H9 (cell line): ENCODE measurements around the gene PRLH. TPM values are rescaled to one million over a fixed set of nuclear protein-coding genes. Genes with fewer than 3 reads are reported as not detected.

Experiments
- DNase-seq: peaks from one replicate; pipeline ENCODE4 v3.0.0-alpha.2; 2017
- H2AFZ ChIP-seq: one replicate; pipeline ENCODE4 v1.6.1; 2013; ENCODE audit warnings: mild to moderate bottlenecking, low read length, control low read depth, moderate library complexity
- H2AK5ac ChIP-seq: 2 replicates; pipeline ENCODE4 v1.6.1; 2013; ENCODE audit warnings: low read length, control low read depth, mixed read lengths; ENCODE audit not compliant: insufficient read length
- H2BK120ac ChIP-seq: one replicate; pipeline ENCODE4 v1.6.1; 2013; ENCODE audit warnings: low read depth, mild to moderate bottlenecking, low read length, control low read depth, inconsistent platforms; ENCODE audit not compliant: poor library complexity, severe bottlenecking
- H2BK12ac ChIP-seq: 2 replicates; pipeline ENCODE4 v1.6.1; 2013; ENCODE audit warnings: low read length, control low read depth, mixed read lengths, low read depth; ENCODE audit not compliant: insufficient read length
- H2BK15ac ChIP-seq: 2 replicates; pipeline ENCODE4 v1.6.1; 2013; ENCODE audit warnings: low read depth, low read length, control low read depth
- H2BK20ac ChIP-seq: one replicate; pipeline ENCODE4 v1.6.1; 2013; ENCODE audit warnings: low read depth, mild to moderate bottlenecking, low read length, control low read depth, inconsistent platforms; ENCODE audit not compliant: poor library complexity, severe bottlenecking
- H2BK5ac ChIP-seq: 2 replicates; pipeline ENCODE4 v1.6.1; 2013; ENCODE audit warnings: low read length, control low read depth, mixed read lengths; ENCODE audit not compliant: insufficient read length
- H3K14ac ChIP-seq: 2 replicates; pipeline ENCODE4 v1.6.1; 2013; ENCODE audit warnings: low read length, control low read depth; ENCODE audit not compliant: insufficient read depth
- H3K18ac ChIP-seq: 2 replicates; pipeline ENCODE4 v1.6.1; 2013; ENCODE audit warnings: low read depth, mild to moderate bottlenecking, mixed read lengths, low read length, control low read depth; ENCODE audit not compliant: insufficient read length
- H3K23ac ChIP-seq: 2 replicates; pipeline ENCODE4 v1.6.1; 2013; ENCODE audit warnings: low read length, control low read depth, mixed read lengths, low read depth; ENCODE audit not compliant: insufficient read length
- H3K23me2 ChIP-seq: 2 replicates; pipeline ENCODE4 v1.6.1; 2013; ENCODE audit warnings: low read depth, mild to moderate bottlenecking, mixed read lengths, low read length, control low read depth; ENCODE audit not compliant: insufficient read length, poor library complexity, severe bottlenecking
- H3K27ac ChIP-seq: 2 replicates; pipeline ENCODE4 v1.5.1; 2013; ENCODE audit warnings: low read length, control low read depth, mixed read lengths, low read depth; ENCODE audit not compliant: insufficient read length
- H3K27me3 ChIP-seq: 2 replicates; pipeline ENCODE4 v1.6.1; 2013; ENCODE audit warnings: low read length, control low read depth, inconsistent platforms; ENCODE audit not compliant: insufficient read depth
- H3K4ac ChIP-seq: 2 replicates; pipeline ENCODE4 v1.6.1; 2013; ENCODE audit warnings: low read depth, mild to moderate bottlenecking, control low read depth, inconsistent platforms, low read length, moderate library complexity
- H3K4me1 ChIP-seq: 2 replicates; pipeline ENCODE4 v1.6.1; 2013; ENCODE audit warnings: low read length, control low read depth, inconsistent platforms; ENCODE audit not compliant: insufficient read depth
- H3K4me2 ChIP-seq: 2 replicates; pipeline ENCODE4 v1.6.1; 2013; ENCODE audit warnings: low read length, control low read depth, mixed read lengths; ENCODE audit not compliant: insufficient read length, insufficient read depth
- H3K56ac ChIP-seq: 2 replicates; pipeline ENCODE4 v1.6.1; 2013; ENCODE audit warnings: low read depth, mild to moderate bottlenecking, mixed read lengths, low read length, control low read depth; ENCODE audit not compliant: insufficient read length
- H3K79me1 ChIP-seq: 2 replicates; pipeline ENCODE4 v1.6.1; 2013; ENCODE audit warnings: low read depth, mild to moderate bottlenecking, moderate library complexity, low read length, control low read depth, inconsistent platforms; ENCODE audit not compliant: insufficient read depth, poor library complexity, severe bottlenecking
- H3K79me2 ChIP-seq: 2 replicates; pipeline ENCODE4 v1.6.1; 2013; ENCODE audit warnings: low read length, control low read depth, inconsistent platforms; ENCODE audit not compliant: insufficient read depth
- H3K9ac ChIP-seq: 2 replicates; pipeline ENCODE4 v1.6.1; 2013; ENCODE audit warnings: low read length, control low read depth, mixed read lengths; ENCODE audit not compliant: insufficient read length; ENCODE audit errors: extremely low read depth
- H3K9me3 ChIP-seq: one replicate; pipeline ENCODE4 v1.6.1; 2013; ENCODE audit warnings: low read depth, low read length, inconsistent platforms; ENCODE audit not compliant: control insufficient read depth
- H3T11ph ChIP-seq: one replicate; pipeline ENCODE4 v1.6.1; 2013; ENCODE audit warnings: mild to moderate bottlenecking, low read length, control low read depth, inconsistent platforms
- H4K20me1 ChIP-seq: one replicate; pipeline ENCODE4 v1.6.1; 2013; ENCODE audit not compliant: control insufficient read depth, insufficient read length, insufficient read depth
- H4K5ac ChIP-seq: 2 replicates; pipeline ENCODE4 v1.6.1; 2013; ENCODE audit warnings: low read depth, mild to moderate bottlenecking, mixed read lengths, low read length, control low read depth; ENCODE audit not compliant: insufficient read length
- H4K8ac ChIP-seq: replicated peaks from 2 replicates; pipeline ENCODE4 v1.6.1; 2013; ENCODE audit warnings: low read length, control low read depth, mixed read lengths, low read depth; ENCODE audit not compliant: insufficient read length
- H4K91ac ChIP-seq: 2 replicates; pipeline ENCODE4 v1.6.1; 2013; ENCODE audit warnings: low read depth, mild to moderate bottlenecking, moderate library complexity, mixed read lengths, low read length, control low read depth; ENCODE audit not compliant: insufficient read length
- H3K27ac Mint-ChIP-seq, 3 experiments: 2 replicates in 2 of 3; 3 replicates in 1 of 3; pipeline ENCODE4 v1.8.0; 2020 to 2021; ENCODE audit warnings: mixed read lengths in 3 of 3, mild to moderate bottlenecking in 1 of 3, moderate library complexity in 1 of 3
- H3K27me3 Mint-ChIP-seq: 2 replicates; pipeline ENCODE4 v1.8.0; 2021; ENCODE audit warnings: low read depth, mild to moderate bottlenecking, moderate library complexity, mixed read lengths
- H3K36me3 Mint-ChIP-seq, 3 experiments: 2 replicates in 2 of 3; 3 replicates in 1 of 3; pipeline ENCODE4 v1.8.0; 2020 to 2021; ENCODE audit warnings: low read depth in 3 of 3, mixed read lengths in 3 of 3; ENCODE audit not compliant: insufficient read depth in 1 of 3
- H3K4me1 Mint-ChIP-seq, 2 experiments: 2 replicates each; pipeline ENCODE4 v1.8.0; 2020; ENCODE audit warnings: mixed read lengths in 2 of 2
- H3K4me3 Mint-ChIP-seq, 2 experiments: 2 replicates in 1 of 2; 3 replicates in 1 of 2; pipeline ENCODE4 v1.8.0; 2020 to 2021; ENCODE audit warnings: mild to moderate bottlenecking in 2 of 2, mixed read lengths in 2 of 2, moderate library complexity in 1 of 2
- H3K9me3 Mint-ChIP-seq, 2 experiments: 2 replicates in 1 of 2; 3 replicates in 1 of 2; pipeline ENCODE4 v1.8.0; 2020; ENCODE audit warnings: mild to moderate bottlenecking in 2 of 2, mixed read lengths in 2 of 2, moderate library complexity in 1 of 2
- CTCF ChIP-seq: fragments of 200-600 bp; sonication (generic); conservative IDR thresholded peaks from 3 replicates; pipeline ENCODE4 v1.8.0; 2021; ENCODE audit warnings: antibody characterized with exemption, mild to moderate bottlenecking
- WGBS: extraction: QIAGEN DNeasy Blood & Tissue Kit; methylation state at CpG from one replicate; pipeline ENCODE4 v1.1.7; 2013; ENCODE audit warnings: missing lambda C conversion rate, low lambda C conversion rate, mixed read lengths; ENCODE audit not compliant: insufficient read length; ENCODE audit errors: extremely low coverage; 5-methylcytosine and 5-hydroxymethylcytosine counted together
- total RNA-seq: library from RNA; stranded (reverse); gene quantifications from 2 replicates; pipeline ENCODE4 v1.2.1, GENCODE V29; 2021

The PRLH gene
- total RNA-seq, 1 experiment from 2014 or later: not detected

GRCh38 chr2:237552908-237553307 lies 13.5 kb upstream of the PRLH start:
- H2BK15ac ChIP-seq: no peak overlapping the region
- no peak overlapping the region for H3K14ac ChIP-seq
- no peak overlapping the region for H2BK5ac ChIP-seq
- no peak overlapping the region for H3K4me2 ChIP-seq
- peaks cover 6 to 20% (median 8%) of the 10 kb centered on the region in 3 experiments; a peak in 4 of 7 replicates for H3K36me3 Mint-ChIP-seq
- H2BK20ac ChIP-seq: no peak overlapping the region
- no peak for DNase-seq
- H3K9me3 Mint-ChIP-seq: peaks cover 10 to 25% of the 10 kb centered on the region in 2 experiments; a peak in 4 of 5 replicates
- H2BK120ac ChIP-seq: no peak overlapping the region
- no peak overlapping the region for H3T11ph ChIP-seq
- H4K5ac ChIP-seq: no peak overlapping the region
- peaks cover 5% of the 10 kb centered on the region for H3K27me3 Mint-ChIP-seq
- H4K20me1 ChIP-seq: no peaks in the 10 kb centered on the region
- no peak overlapping the region for H2BK12ac ChIP-seq
- no peak overlapping the region for H3K27ac ChIP-seq
- H3K4me1 Mint-ChIP-seq: peaks cover under 1% of the 10 kb centered on the region in 2 experiments; a peak in 2 of 4 replicates
- no peak overlapping the region for H3K9ac ChIP-seq
- H3K79me1 ChIP-seq: no peaks in the 10 kb centered on the region
- no peaks in the 10 kb centered on the region for H3K23me2 ChIP-seq
- no peak overlapping the region for H2AK5ac ChIP-seq
- peaks cover 4% of the 10 kb centered on the region for H3K9me3 ChIP-seq
- H3K18ac ChIP-seq: no peak overlapping the region
- no peaks in the 10 kb centered on the region for H3K79me2 ChIP-seq
- no peak overlapping the region for H3K27ac Mint-ChIP-seq
- no peak overlapping the region for H3K4ac ChIP-seq
- no peaks in the 10 kb centered on the region for H3K27me3 ChIP-seq
- no peak overlapping the region for H4K8ac ChIP-seq
- WGBS: no CpG with 5 or more reads among the region's 6 CpGs
- H2AFZ ChIP-seq: no peak overlapping the region
- H4K91ac ChIP-seq: no peak overlapping the region
- no peak overlapping the region for H3K56ac ChIP-seq
- TF ChIP-seq CTCF: no peak
- no peak overlapping the region for H3K4me3 Mint-ChIP-seq
- no peaks in the 10 kb centered on the region for H3K4me1 ChIP-seq
- no peak overlapping the region for H3K23ac ChIP-seq
